Hepatocyte (in vitro differentiated cells): ENCODE measurements around the gene CAMSAP1. TPM values are rescaled to one million over a fixed set of nuclear protein-coding genes. Genes with fewer than 3 reads are reported as not detected.

Experiments used
- DNase-seq: peaks from one replicate; pipeline ENCODE4 v3.0.0-alpha.2; 2016; ENCODE audit warnings: low spot score
- H2AFZ ChIP-seq: fragments of 200-600 bp; sonication (generic); 2 replicates; pipeline ENCODE4 v1.6.0; 2016; ENCODE audit warnings: antibody characterized with exemption, mild to moderate bottlenecking
- H3K27ac ChIP-seq: fragments of 200-600 bp; sonication (generic); 2 replicates; pipeline ENCODE4 v1.5.1; 2016; ENCODE audit warnings: mild to moderate bottlenecking
- H3K27me3 ChIP-seq: fragments of 200-600 bp; sonication (generic); 2 replicates; pipeline ENCODE4 v1.6.1; 2016
- H3K36me3 ChIP-seq: fragments of 200-600 bp; sonication (generic); replicated peaks from 2 replicates; pipeline ENCODE4 v1.5.1; 2016; ENCODE audit warnings: low read depth; ENCODE audit not compliant: insufficient read depth
- H3K4me1 ChIP-seq: fragments of 200-600 bp; sonication (generic); 2 replicates; pipeline ENCODE4 v1.5.1; 2016; ENCODE audit warnings: mild to moderate bottlenecking, moderate library complexity; ENCODE audit not compliant: insufficient read depth
- H3K4me2 ChIP-seq: fragments of 200-600 bp; sonication (generic); 2 replicates; pipeline ENCODE4 v1.6.0; 2016
- H3K4me3 ChIP-seq: fragments of 200-600 bp; sonication (generic); 2 replicates; pipeline ENCODE4 v1.5.1; 2016; ENCODE audit warnings: mild to moderate bottlenecking
- H3K79me2 ChIP-seq: fragments of 200-600 bp; sonication (generic); 2 replicates; pipeline ENCODE4 v1.6.0; 2017; ENCODE audit warnings: mild to moderate bottlenecking
- H3K9me2 ChIP-seq: fragments of 200-600 bp; sonication (generic); replicated peaks from 2 replicates; pipeline ENCODE4 v1.6.0; 2017; ENCODE audit warnings: mild to moderate bottlenecking; ENCODE audit not compliant: insufficient read depth
- H3K9me3 ChIP-seq: fragments of 200-600 bp; sonication (generic); 2 replicates; pipeline ENCODE4 v1.5.1; 2016; ENCODE audit warnings: low read depth, mild to moderate bottlenecking
- H4K20me1 ChIP-seq: fragments of 200-600 bp; sonication (generic); 2 replicates; pipeline ENCODE4 v1.6.0; 2016; ENCODE audit warnings: mild to moderate bottlenecking; ENCODE audit not compliant: insufficient read depth, poor library complexity, severe bottlenecking
- CTCF ChIP-seq: fragments of 200-600 bp; sonication (generic); IDR thresholded peaks from 2 replicates; pipeline ENCODE4 v1.5.1; 2016; ENCODE audit warnings: antibody characterized with exemption, mild to moderate bottlenecking; ENCODE audit not compliant: poor library complexity
- EZH2 ChIP-seq: fragments of 200-600 bp; sonication (generic); IDR thresholded peaks from 2 replicates; pipeline ENCODE4 v1.6.1; 2016; ENCODE audit warnings: antibody characterized with exemption, mild to moderate bottlenecking, borderline replicate concordance
- EZH2phosphoT487 ChIP-seq: fragments of 200-600 bp; sonication (generic); IDR thresholded peaks from one replicate; pipeline ENCODE4 v1.6.1; 2018; ENCODE audit warnings: antibody characterized with exemption, mild to moderate bottlenecking, low read depth, moderate library complexity; ENCODE audit not compliant: unreplicated experiment, severe bottlenecking
- WGBS: methylation state at CpG from one replicate; pipeline ENCODE4 v1.1.6; 2016; ENCODE audit warnings: low lambda C conversion rate; ENCODE audit errors: missing lambda C conversion rate; 5-methylcytosine and 5-hydroxymethylcytosine counted together
- polyA plus RNA-seq: library from polyadenylated mRNA; unstranded; fragments of >200 nt; fragmentation: Nextera tagmentation; extraction: Ambion mirVana; gene quantifications from 2 replicates; pipeline ENCODE4 v1.2.1, GENCODE V29; 2016
- total RNA-seq: library from RNA; depleted of rRNA; stranded (reverse); fragments of >200 nt; gene quantifications from 2 replicates; pipeline ENCODE4 v1.2.3, GENCODE V29; 2014

CAMSAP1 gene
- total and polyA plus RNA-seq, 2 experiments from 2014 or later, result 5.0 to 15.6 TPM

DNA sequence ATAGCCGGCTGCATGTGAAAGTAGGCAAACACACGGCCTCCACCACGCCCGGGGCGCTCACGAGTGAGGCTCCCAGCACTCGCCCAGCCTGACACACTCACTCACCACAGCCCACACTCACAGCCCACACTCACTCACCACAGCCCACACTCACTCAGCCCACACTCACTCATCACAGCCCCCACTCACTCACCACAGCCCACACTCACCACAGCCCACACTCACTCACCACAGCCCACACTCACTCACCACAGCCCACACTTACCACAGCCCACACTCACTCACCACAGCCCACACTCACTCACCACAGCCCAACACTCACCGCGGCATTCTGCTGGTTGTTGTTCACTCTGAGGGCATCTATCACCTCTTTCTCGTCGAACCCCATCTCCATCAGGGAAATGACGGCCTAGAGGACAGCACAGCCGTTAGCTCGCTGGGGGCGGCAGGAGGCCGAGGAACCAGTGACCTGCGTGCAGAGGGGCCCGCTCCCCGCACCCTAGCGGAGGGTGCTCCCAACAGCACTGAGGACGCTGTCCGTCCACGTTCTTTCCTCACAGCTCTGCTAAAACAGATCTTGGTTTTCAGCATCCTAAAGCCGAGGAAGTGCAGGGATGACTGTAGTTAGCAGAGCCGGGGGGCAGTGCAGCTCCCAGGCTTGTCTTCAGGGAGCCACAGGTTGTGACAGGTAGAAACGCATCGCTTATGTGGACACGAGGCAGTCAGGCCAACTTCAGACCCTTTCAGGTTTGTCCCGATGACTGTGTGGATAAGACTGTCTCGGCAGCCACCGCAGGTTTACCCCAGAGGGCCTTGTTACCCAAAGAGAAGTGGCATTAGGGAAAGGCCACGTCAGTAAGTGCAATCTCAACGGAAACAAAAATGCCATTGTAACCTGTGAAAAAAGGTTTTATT is 32.3 kb upstream of the CAMSAP1 start:
- Histone ChIP-seq H2AFZ (no peak overlapping the region), H3K4me2 (no peak overlapping the region), H3K9me2 (no peaks in the 10 kb centered on the region), H3K27me3 (no peaks in the 10 kb centered on the region), H3K4me1 (no peaks in the 10 kb centered on the region), H3K4me3 (no peak overlapping the region), H3K9me3 (no peaks in the 10 kb centered on the region), H4K20me1 (no peaks in the 10 kb centered on the region), H3K27ac (no peak overlapping the region), H3K79me2 (no peaks in the 10 kb centered on the region), H3K36me3 (no peaks in the 10 kb centered on the region)
- TF ChIP-seq CTCF, result no peak
- TF ChIP-seq EZH2phosphoT487, result no peak
- no peak for TF ChIP-seq EZH2
- DNase-seq, result no peak
- WGBS, result 95% methylated on average over 33 of the region's 33 CpGs

DNA sequence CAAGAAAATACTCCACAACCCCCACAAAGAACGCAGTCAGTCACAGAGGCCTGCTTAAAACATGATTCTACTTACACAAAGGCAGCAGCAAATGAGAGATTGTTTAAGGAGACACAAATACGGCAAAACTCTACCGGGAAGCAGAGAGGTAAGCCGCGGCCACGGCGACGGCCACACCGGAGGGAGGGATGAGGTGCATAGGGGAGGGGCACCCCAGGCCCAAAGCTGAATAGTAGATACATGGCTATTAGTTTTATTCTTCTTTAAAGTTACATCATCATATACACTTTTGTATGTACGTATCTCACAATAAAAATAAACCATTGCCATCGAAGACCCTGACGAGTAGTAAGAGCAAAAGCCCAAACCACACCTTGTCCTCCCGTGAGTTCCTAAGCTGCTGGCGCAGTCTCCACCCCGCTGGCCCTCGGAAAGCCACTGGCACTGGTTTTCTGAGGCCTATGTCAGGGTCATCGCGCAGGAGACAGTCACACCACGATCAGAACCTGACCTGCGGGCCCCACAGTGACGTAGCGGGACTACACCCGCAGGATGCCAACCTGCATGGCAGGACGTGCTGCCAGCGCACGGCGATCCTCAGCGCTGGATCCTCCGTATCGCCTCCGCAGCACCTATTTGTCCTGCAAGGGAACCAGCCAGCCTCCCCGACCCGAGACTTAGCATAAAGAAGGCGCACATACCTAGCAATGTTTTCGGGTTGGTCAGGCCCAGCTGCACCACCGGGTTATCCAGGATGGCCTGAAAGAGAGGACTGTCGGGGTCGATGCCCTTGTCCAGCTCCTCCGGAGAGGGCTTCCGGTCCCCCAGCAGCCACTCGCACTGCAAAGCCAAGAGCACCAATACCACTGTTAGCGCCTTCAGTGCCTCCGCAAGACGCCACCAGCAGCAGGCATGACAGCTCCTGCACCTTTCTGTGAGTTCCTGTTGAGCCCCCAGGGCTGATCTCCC is 30.5 kb upstream of the CAMSAP1 start:
- H3K9me3 ChIP-seq, result no peaks in the 10 kb centered on the region
- H3K9me2 ChIP-seq, result no peaks in the 10 kb centered on the region
- H3K4me3 ChIP-seq, result no peak overlapping the region
- 96% methylated on average over 44 of the region's 44 CpGs for WGBS
- H3K4me1 ChIP-seq, result no peaks in the 10 kb centered on the region
- DNase-seq, result no peak
- H3K36me3 ChIP-seq, result no peaks in the 10 kb centered on the region
- H3K79me2 ChIP-seq, result no peaks in the 10 kb centered on the region
- no peak overlapping the region for H3K27ac ChIP-seq
- no peaks in the 10 kb centered on the region for H4K20me1 ChIP-seq
- no peak for TF ChIP-seq CTCF
- no peak for TF ChIP-seq EZH2phosphoT487
- no peak for TF ChIP-seq EZH2
- H3K27me3 ChIP-seq, result no peaks in the 10 kb centered on the region
- H3K4me2 ChIP-seq, result no peak overlapping the region
- no peak overlapping the region for H2AFZ ChIP-seq

DNA sequence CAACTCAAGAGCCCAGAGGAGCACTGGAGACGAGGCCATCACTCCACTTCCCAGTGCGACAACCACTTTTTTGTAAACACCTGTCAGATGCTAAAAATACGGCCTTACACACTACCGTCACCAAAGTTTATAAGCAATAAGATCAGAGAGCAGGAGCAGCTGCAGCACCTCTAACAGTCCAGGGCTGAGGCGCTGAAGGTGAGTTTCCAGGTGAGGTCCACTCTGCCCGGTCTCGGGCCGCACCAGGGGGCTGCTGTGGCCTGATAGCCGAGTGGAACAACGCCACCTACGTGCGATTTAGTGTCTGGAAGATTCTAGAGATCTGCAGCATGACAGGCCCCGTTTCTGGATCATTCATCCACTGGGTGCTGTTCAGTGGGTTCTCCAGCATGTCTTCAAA is 25.8 kb upstream of the CAMSAP1 start:
- Histone ChIP-seq H3K27ac (no peak overlapping the region), H3K4me3 (no peak overlapping the region), H4K20me1 (no peaks in the 10 kb centered on the region), H3K79me2 (no peaks in the 10 kb centered on the region), H3K4me2 (no peak overlapping the region), H3K9me3 (no peaks in the 10 kb centered on the region), H3K9me2 (no peaks in the 10 kb centered on the region), H3K27me3 (no peaks in the 10 kb centered on the region), H3K4me1 (no peaks in the 10 kb centered on the region), H2AFZ (no peak overlapping the region), H3K36me3 (no peaks in the 10 kb centered on the region)
- WGBS, result 93% methylated on average over 13 of the region's 13 CpGs
- no peak for DNase-seq
- TF ChIP-seq EZH2phosphoT487, result no peak
- TF ChIP-seq CTCF, result no peak
- no peak for TF ChIP-seq EZH2
